SH-SY5Y (cell line): ENCODE measurements around the gene KRTAP2-3.

ENCODE experiments used
- GATA2 ChIP-seq: IDR thresholded peaks from 2 replicates; pipeline ENCODE4 v1.6.1; 2011; ENCODE audit warnings: mild to moderate bottlenecking, low read depth, low read length
- GATA3 ChIP-seq: IDR thresholded peaks from 2 replicates; pipeline ENCODE4 v1.6.1; 2011; ENCODE audit warnings: low read depth, mild to moderate bottlenecking, low read length, moderate library complexity

The KRTAP2-3 gene

GRCh38 chr17:41012326-41013120, 47.4 kb downstream of the KRTAP2-3 start:
- TF ChIP-seq GATA3 = no peak
- TF ChIP-seq GATA2 = no peak

- TF ChIP-seq GATA3 = no peak
Measured at GRCh38 chr17:41010441-41010840, 49.5 kb downstream of the KRTAP2-3 start.

GRCh38 chr17:41009936-41010335, 50.0 kb downstream of the KRTAP2-3 start:
- TF ChIP-seq GATA3 = no peak
- no peak for TF ChIP-seq GATA2

GRCh38 chr17:41009301-41009760, 50.6 kb downstream of the KRTAP2-3 start:
- TF ChIP-seq GATA2 (no peak), GATA3 (no peak)
